Jurkat, Clone E6-1 (cell line): Measurements from ENCODE around the gene OSBPL6.

Source experiments
- DNase-seq: peaks from one replicate; pipeline ENCODE4 v3.0.0-alpha.2; 2011; ENCODE audit warnings: low read depth, low spot score
- H3K4me3 ChIP-seq: 2 replicates; pipeline ENCODE4 v1.5.1; 2011; ENCODE audit warnings: mild to moderate bottlenecking, low read length, control low read depth, moderate library complexity

The OSBPL6 gene

DNA sequence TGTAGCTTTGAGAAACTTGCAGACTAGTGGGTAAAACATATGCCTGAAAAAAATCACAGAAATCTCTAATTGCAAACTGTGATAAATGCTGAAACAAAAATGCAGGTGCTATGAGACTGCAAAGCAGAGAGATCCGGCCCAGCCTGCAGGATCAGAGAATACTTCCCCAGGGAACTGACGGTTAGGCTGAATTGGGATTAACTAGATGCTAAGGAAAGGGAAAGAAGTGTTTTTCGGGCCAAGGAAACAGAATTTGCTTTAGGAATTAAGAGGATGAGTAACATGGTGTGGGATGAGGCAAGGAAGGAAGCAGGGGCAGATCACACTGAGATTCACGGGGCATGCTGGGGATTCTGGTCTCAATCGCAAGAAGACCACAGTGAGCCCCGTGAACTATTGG lies 71.5 kb downstream of the OSBPL6 start:
- no peak for DNase-seq
- no peak overlapping the region for H3K4me3 ChIP-seq

DNA sequence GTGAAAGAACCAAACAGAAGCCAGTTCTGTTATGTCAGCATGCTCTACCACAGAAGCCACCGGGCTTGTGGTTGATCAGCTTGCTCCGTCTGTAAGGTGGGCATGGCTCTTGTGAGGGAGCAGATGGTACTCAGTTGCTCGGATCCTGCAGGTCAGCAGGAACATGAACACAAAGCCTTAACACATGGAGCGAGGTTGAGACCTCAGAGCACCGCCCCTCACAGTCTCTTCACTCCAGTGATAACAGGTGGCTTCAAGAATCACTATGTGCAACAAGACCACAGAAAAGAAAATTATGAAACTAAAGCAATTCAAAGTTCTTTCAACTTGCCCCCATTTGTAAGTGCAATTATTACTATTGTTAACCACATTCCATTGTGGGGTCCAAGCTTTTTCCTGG lies 72.1 kb downstream of the OSBPL6 start:
- peak; percentile 37 for DNase-seq
- no peak overlapping the region for H3K4me3 ChIP-seq

DNA sequence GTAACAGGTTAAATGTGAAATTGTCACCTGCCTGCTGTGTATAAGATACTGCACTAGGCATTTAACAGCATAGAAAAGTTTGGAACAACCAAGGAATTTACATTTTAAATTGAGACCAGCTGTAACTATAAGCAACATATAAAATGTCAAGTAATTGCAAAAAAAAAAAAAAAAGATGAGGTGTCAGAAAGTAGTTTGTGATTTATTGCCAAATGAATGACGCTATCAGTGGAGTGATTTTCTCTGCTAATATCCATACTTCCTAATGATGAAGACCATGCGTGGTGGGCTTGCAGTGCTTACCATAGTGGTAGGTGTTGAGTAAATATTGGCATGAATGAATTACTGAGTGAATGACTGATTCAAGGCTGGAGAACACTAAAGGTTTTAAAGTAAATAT lies 73.3 kb downstream of the OSBPL6 start:
- H3K4me3 ChIP-seq, result no peak overlapping the region
- no peak for DNase-seq

DNA sequence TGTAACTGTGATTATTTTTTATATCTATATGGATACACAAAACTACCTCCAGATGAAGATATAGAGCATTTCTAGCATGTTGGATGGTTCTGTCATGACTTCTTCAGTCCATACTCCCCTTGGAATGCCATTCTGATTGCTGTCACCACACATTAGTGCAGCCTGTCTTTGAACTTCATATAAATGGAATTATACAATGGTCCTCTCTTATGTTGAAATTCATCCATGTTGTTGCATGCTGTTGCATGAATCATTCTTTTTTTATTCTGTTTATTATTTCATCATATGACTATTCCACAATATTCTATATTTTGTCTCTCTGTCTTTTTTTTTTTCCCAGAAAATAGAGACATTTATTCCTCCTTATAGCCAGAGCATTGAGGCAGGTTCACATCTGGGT lies 74.1 kb downstream of the OSBPL6 start:
- no peak for DNase-seq
- no peak overlapping the region for H3K4me3 ChIP-seq

DNA sequence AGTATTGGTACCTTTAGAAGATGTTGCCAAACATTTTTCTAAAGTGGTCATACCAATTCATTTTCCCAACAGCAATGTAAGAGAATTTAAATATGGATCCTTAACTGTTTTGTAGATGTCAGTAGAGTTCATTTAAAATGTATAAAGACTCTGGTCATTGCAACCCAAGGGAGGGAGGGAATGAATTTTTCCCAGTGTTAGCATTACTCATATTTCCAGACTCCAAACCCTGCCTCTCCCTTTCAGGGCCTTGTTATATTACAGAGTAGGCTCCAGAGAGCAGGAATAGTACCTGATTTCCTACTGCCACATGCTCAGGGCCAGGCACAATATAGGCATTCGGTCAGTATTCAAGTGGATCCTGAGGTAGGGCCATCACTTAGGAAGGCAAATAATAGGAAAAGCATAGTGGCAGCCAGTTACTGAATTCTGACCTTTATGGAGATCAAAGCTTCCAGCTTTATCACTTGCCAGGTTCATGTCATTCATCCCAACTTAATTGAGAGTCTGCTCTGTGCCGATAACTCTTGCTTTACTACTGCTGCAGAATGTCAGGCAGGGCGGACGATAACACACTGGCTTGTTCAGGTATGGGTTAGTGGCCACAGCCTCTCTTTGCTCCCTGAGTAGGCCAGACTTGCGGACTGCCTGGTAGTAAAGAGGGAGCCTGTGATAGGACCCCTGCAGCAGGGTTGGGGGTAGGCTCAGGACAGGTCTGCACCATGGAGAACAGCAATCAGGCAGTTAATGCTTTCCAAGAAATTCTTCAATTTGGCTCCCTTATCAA lies 75.3 kb downstream of the OSBPL6 start:
- no peak overlapping the region for H3K4me3 ChIP-seq
- DNase-seq, result no peak

DNA sequence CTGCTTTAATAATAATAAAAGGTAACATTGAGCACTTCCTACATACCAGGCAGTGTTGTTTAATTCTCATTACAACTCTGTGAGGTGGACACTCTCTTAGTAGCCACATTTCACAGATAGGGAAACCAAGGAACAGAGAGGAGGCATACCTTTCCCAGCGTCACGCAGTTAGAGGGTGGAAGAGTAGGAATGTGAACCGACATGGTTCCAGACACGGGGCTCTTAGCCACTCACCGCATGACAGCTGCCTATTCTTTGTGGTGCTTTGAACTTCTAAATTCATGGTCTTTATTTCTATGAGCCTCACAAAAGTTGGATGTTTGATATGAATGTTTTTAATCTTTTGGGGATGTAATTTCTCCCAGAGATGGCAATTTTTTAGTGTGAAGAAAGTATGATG lies 76.0 kb downstream of the OSBPL6 start:
- H3K4me3 ChIP-seq, result no peak overlapping the region
- DNase-seq, result no peak

DNA sequence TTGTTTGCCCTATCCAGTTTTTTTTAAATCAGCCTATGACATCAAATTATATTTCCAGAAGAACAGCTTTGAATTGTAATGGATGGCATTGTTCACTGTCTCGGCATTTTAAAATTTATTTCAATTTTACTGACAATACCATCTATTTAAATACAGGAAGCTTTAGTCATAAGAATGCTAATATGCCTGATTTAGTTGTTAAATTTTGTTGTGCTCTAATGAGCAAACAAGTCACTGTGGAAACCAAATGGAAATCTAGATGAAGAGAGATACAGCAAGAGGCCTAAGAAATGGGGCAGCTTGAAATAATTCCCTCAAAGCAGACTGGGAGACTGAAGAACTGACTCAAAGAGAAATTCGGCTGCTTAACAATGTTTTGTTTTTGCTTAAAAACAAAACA lies 76.8 kb downstream of the OSBPL6 start:
- no peak for DNase-seq
- H3K4me3 ChIP-seq, result no peak overlapping the region

DNA sequence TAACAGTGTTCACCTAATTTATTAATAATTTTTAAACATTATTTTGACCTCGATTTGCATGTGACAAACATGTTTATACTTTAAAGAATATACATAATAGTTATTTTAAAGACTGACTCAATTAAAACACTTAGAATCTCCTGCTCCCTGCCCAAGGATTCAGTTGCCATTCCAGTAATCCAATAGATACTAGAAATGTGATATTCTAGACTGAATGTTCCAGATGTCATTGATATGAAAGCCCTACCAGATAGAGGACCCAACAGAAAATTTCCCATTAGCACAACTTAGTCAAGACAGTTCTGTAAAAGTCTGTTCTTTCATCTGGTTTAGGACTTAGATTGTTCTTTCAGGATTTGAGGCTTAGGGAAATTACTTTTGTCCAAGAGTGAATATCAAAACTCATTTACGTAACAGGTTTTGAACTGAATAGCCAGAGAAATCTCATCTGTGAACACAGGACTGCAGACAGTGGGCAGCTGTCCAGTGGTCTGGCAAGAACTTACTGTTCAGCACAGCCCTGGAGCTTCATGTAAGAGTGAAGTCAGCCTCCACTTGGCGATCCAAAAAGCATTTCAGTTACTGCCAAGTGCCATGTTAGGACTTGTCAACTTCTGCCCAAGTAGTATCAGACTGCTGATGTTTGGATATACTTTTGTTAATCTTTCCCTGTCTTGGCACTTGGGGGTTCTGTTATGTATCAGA lies 77.5 kb downstream of the OSBPL6 start:
- H3K4me3 ChIP-seq, result no peak overlapping the region
- DNase-seq, result no peak

DNA sequence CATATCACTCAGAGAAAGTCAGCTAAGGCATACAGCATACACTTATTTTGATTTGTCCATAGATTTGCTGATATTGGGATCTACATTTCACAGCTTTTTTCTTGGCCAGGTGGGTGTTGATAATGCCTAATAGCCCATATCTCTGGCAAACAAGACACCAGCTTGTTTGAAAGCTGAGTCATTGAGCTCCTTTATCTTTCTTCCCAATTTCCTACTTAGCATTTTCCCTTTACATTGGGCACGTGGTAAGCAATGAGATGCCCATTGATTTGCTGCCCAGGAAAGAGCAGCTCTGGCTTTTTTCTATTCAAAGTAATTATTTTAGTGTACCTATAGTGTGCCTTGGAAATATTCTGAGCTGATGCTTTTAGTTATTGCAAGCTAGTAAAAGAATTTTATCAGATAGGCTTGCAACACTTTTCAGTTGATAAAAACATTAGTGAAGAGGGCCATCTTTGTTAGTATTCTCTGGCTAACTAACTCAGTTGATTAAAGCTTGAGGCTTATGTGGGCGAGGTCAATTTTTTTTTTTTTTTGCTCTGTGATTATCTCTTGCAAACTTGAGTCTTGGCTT lies 79.6 kb downstream of the OSBPL6 start:
- no peak for DNase-seq
- no peak overlapping the region for H3K4me3 ChIP-seq

DNA sequence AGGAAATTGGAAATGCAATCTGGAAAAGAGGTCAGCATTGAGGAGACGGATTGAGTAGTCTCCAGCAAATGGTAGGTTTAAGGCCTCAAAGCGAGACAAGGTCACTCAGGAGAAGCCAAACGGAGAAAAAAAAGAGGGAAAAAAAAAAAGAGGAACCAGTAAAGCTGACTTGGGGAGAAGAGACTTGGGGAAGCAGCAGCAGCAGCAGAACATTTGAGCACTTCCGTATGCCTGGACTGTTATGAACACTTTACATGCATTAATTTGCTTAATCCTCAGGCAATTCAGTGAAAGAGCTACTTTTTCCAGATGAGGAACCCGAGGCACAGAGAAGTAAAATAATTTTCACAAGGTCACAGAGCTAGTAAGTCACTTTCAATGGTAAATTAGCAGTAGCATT lies 81.3 kb downstream of the OSBPL6 start:
- no peak overlapping the region for H3K4me3 ChIP-seq
- DNase-seq, result no peak

DNA sequence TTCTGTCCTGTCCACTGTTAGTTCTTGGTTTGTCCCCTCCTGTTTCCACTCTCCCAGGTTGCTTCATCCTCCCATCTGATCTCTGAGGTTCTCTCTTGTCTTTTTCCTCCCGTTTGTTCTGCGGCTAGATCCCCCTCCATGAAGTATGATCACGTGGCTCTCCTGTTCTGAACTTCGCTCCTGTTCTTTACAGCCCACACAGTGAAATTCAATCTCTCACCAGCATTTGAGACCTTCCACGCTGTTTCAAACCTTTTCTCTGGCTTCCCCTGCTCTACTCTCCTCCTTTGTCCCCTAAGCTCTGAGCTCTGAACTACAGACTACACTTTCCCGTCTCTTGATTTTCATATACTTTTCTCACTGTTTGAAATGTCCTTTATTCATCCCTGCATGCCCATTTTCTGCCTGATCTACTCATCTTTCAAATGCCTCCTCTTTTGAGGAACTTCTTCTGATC lies 83.5 kb downstream of the OSBPL6 start:
- no peak for DNase-seq
- H3K4me3 ChIP-seq, result no peak overlapping the region

DNA sequence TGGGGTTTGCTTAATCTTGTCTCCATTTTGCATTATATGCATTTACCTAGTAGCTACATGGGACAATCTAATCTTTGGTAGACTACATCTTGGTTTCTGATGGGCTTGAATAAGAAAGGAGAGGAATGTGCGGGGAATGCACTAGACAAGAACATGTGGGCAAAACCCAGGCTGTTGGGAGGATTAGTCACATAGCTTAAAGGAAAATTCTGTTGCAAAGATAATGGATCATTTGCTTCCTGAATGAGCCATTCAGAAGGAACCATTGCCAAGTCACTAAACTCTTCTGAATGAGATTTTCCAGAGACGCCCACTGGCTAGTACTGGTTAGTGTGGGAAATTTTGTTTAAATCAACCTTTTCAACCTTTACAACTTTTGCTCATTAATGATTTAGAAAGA lies 84.8 kb downstream of the OSBPL6 start:
- H3K4me3 ChIP-seq, result no peak overlapping the region
- DNase-seq, result no peak

DNA sequence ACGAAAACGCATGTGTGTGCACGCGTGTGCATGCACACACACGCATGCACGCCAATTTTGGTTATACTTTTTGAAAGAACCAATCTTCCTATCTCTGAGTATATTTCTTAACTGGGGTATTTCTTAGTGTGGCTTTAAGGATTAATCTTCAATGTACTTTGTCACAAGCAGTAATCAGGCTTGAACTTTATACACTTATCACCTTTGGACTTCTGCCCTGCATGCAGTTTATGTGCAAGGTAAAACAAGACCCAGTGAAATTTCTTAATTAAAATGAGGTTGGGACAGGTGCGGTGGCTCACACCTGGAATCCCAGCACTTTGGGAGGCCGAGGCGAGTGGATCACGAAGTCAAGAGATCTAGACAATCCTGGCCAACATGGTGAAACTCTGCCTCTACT lies 85.3 kb downstream of the OSBPL6 start:
- no peak overlapping the region for H3K4me3 ChIP-seq
- no peak for DNase-seq

DNA sequence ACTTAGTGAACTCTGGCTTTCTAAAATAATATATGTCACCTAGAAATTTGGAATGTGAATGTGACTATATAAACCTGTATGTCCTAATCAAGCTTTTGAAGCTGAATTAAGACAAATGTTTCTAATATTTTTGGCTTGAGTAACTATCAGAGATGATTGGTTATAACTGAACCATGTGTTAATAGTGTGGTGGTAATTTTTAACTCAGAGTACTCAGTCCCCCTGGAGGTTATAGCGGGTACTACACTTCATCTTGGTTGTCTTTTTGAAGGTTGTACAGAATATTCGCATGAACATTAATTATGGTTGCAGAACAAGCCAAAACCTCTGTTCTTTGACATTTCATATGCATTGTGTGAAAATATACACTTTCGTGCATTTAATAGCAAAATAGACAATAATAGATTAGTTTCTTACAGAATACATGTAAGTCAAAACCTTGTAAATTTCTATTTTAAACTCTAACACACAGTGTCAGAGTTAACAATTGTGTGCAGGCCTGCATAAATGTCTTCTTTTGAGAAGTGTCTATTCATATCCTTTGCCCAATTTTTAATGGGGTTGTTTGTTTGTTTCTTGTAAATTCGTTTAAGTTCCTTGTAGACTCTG lies 86.0 kb downstream of the OSBPL6 start:
- peak; percentile 50 for DNase-seq
- H3K4me3 ChIP-seq, result no peak overlapping the region

DNA sequence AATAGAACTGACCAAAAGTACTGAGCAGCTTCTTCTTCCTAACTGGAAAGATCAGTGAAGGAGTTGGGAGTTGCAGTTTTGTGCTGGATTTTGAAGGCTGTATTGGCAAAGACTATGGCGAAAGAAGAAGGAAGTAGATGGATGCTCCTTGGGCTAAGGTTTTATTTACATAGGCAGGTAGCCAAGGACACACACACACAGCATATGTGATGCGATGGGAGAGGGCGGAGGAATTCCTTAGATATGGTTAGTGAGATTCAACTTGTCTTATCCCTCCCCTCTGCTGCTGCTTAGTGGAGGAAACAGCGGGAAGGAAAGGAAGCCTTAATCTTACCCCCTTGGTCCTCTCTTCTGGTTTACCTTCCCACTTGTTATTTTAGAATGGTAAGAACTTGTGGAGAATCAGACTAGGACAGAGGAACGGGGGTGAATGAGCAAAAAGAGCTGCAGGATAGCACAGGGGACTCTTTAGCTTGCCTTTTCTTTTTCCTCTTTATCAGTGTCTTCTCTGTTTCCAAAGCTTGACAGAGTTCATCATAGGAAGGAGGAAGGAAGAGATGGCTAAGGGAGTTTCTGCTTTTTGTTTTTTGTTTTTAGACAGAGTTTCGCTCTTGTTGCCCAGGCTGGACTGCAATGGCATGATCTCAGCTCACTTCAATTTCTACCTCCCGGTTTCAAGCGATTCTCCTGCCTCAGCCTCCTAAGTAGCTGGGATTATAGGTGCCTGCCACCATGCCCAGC lies 87.9 kb downstream of the OSBPL6 start:
- no peak overlapping the region for H3K4me3 ChIP-seq
- no peak for DNase-seq

DNA sequence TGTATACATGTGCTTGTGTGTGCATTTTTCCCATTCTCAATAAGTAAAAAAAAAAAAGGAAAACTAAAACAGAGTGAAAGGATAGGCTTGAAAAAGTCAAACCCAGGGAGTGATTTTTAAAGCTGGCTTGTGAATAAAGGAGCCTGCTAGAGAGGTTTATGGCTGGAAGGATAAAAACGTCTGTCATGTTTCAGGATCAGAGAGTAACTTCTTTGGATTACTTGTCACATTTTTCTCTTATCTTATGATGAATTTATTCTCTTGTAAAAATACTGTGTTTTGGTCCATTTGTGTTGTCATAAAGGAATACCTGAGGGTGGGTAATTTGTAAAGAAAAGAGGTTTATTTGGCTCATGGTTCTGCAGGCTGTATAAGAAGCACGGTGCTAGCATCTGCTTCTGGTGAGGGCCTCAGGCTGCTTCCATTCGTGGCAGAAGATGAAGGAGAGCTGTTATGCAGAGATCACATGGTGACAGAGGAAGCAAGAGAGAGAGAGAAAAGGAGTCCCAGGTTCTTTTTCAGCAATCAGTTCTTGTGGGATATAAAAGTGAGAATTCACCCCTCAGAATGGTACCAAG lies 89.1 kb downstream of the OSBPL6 start:
- no peak for DNase-seq

DNA sequence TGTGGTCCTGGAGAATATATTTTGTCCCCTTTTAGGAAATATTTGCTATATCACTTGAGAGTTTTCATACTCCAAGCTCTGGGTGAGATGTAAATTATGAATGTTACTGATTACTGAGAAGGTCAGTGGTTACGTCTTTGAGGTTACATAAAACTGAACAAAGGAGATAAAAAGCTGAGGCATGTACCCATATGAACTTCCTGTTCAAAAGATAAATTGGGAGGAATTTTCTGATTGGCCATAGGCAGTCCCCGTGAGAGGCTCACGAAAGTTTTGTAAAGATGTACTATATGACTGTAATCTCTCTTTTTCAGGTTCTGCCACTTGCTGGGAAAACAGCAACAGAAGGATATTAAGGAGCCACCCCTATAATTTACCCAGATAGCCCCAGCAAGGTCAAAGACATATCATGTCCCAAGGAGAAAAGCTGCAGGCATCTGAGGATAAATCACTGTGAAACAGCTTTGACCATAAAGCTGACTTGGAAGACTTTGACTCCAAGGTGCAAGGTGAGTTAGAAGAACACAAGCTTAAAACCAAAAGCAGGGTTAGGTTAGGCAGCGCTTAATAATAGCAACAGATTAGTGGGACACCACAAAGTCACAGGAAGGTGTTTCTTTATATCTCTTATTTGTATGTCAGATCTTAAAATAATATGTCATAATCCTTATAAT lies 90.4 kb downstream of the OSBPL6 start:
- no peak overlapping the region for H3K4me3 ChIP-seq

More for the DNA sequence above, 89.1 kb downstream of the OSBPL6 start:
- H3K4me3 ChIP-seq, result no peak overlapping the region

DNA sequence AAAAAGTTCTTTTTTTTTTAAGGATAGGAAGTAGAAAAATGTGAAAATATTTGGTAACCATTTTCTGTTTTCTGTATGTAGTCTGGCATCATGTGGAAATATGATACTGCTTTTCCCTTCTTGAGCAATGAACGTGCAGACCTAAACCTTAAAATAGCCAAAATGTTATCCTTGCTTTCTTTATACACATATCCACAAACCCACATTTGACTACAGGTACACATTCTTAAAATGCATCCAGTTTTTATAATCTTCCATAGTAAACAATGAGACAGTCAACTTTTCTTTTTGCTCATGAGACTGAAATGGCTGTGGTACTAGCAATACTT lies 90.9 kb downstream of the OSBPL6 start:
- DNase-seq, result no peak
- H3K4me3 ChIP-seq, result no peak overlapping the region

More for the DNA sequence above, 90.4 kb downstream of the OSBPL6 start:
- DNase-seq, result no peak

DNA sequence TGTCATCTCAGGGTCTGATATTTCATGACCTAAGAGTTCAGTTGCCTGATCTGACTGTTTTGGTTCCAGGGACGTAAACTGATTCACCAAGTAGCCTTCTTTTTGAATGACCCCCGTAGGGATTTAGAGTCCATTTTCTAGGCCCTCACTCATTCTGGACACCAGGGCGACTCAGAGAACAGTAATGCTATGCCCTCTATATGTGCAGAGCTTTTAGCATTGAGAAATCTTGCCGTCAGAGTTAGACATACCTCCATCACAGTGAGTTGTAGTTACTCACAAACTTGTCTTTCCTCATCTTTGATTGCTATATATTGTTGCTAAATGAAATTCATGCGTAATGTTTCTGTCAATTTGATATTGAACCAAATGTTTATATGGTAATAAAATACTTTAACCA lies 92.3 kb downstream of the OSBPL6 start:
- no peak overlapping the region for H3K4me3 ChIP-seq
- DNase-seq, result no peak
